ENCODE data around the gene ASPHD1.

The ASPHD1 gene

GRCh38 chr16:29943846-29944799 lies 43.8 kb downstream of the ASPHD1 start:
- no peak for DNase-seq

GRCh38 chr16:29947897-29948296 lies 47.6 kb downstream of the ASPHD1 start:
- no peak for DNase-seq

GRCh38 chr16:29950806-29951461 lies 50.6 kb downstream of the ASPHD1 start:
- no peak for DNase-seq

- DNase-seq: no peak
Observed at GRCh38 chr16:29951625-29952365, 51.5 kb downstream of the ASPHD1 start.

Measured in CD4-positive, alpha-beta T cell treated with Interferon alpha-2 for 1 hour (primary cell).